Liver (tissue), 9 donors: ENCODE results near the gene CDC7. TPM values are rescaled to one million over a fixed set of nuclear protein-coding genes. Genes with fewer than 3 reads are reported as not detected.

Experiments used
- DNase-seq: peaks from one replicate; pipeline ENCODE4 v3.0.0-alpha.2; 2017; ENCODE audit warnings: low spot score
- H3K27ac ChIP-seq, 2 donors: one replicate each; pipeline ENCODE4 v1.7.0; 2013; ENCODE audit warnings: inconsistent platforms in 2 of 2, low read length in 2 of 2, control low read depth in 1 of 2, low read depth in 1 of 2, mild to moderate bottlenecking in 1 of 2
- H3K27me3 ChIP-seq, 4 donors: one replicate each; pipeline versions ENCODE4 v1.6.1 to v1.7.0; 2013; ENCODE audit warnings: low read length in 3 of 4, inconsistent platforms in 1 of 4, mild to moderate bottlenecking in 1 of 4, moderate library complexity in 1 of 4; ENCODE audit not compliant: control insufficient read depth in 4 of 4, insufficient read depth in 4 of 4
- H3K36me3 ChIP-seq, 4 donors: one replicate each; pipeline versions ENCODE4 v1.6.1 to v1.7.0; 2013; ENCODE audit warnings: low read length in 3 of 4, mild to moderate bottlenecking in 3 of 4, low read depth in 1 of 4, moderate library complexity in 1 of 4; ENCODE audit not compliant: control insufficient read depth in 4 of 4, insufficient read depth in 3 of 4
- H3K4me1 ChIP-seq, 4 donors: one replicate each; pipeline versions ENCODE4 v1.6.1 to v1.7.0; 2013; ENCODE audit warnings: low read length in 3 of 4, mild to moderate bottlenecking in 3 of 4, moderate library complexity in 1 of 4; ENCODE audit not compliant: control insufficient read depth in 4 of 4, insufficient read depth in 4 of 4
- H3K4me3 ChIP-seq, 3 donors: one replicate each; pipeline versions ENCODE4 v1.6.1 to v1.7.0; 2013; ENCODE audit warnings: low read length in 3 of 3, control low read depth in 1 of 3, low read depth in 1 of 3, mild to moderate bottlenecking in 1 of 3
- H3K9ac ChIP-seq, 2 donors: one replicate each; pipeline ENCODE4 v1.7.0; 2013; ENCODE audit warnings: low read length in 2 of 2, mild to moderate bottlenecking in 2 of 2, moderate library complexity in 2 of 2, control low read depth in 1 of 2, low read depth in 1 of 2
- H3K9me3 ChIP-seq, 4 donors: one replicate each; pipeline versions ENCODE4 v1.6.1 to v1.7.0; 2013; ENCODE audit warnings: low read length in 3 of 4; ENCODE audit not compliant: control insufficient read depth in 4 of 4
- ATF3 ChIP-seq: IDR thresholded peaks from 2 replicates; pipeline ENCODE4 v1.6.1; 2016; ENCODE audit warnings: antibody characterized with exemption
- CTCF ChIP-seq: fragments of 150-350 bp; IDR thresholded peaks from 2 replicates; pipeline ENCODE4 v1.5.1; 2017; ENCODE audit warnings: improper control_type of control experiment, low read depth, low read length; ENCODE audit not compliant: missing input control
- EGR1 ChIP-seq, 2 donors: IDR thresholded peaks; 2 replicates each; pipeline ENCODE4 v1.6.1; 2016 to 2018; ENCODE audit warnings: antibody characterized with exemption in 2 of 2, low read depth in 2 of 2
- FOXA2 ChIP-seq: IDR thresholded peaks from 2 replicates; pipeline ENCODE4 v1.6.1; 2016; ENCODE audit warnings: antibody characterized with exemption
- GABPA ChIP-seq, 2 donors: IDR thresholded peaks in 1 of 2; conservative IDR thresholded peaks in 1 of 2; 2 replicates each; pipeline ENCODE4 v1.6.1; 2016; ENCODE audit warnings: antibody characterized with exemption in 2 of 2, mild to moderate bottlenecking in 1 of 2, moderate library complexity in 1 of 2
- HNF4A ChIP-seq, 2 donors: conservative IDR thresholded peaks; 2 replicates each; pipeline ENCODE4 v1.6.1; 2016; ENCODE audit warnings: antibody characterized with exemption in 2 of 2, mild to moderate bottlenecking in 2 of 2
- HNF4G ChIP-seq: IDR thresholded peaks from 2 replicates; pipeline ENCODE4 v1.6.1; 2016; ENCODE audit warnings: antibody characterized with exemption
- JUND ChIP-seq, 2 donors: IDR thresholded peaks; 2 replicates each; pipeline ENCODE4 v1.6.1; 2016; ENCODE audit warnings: antibody characterized with exemption in 2 of 2
- MAX ChIP-seq: IDR thresholded peaks from 2 replicates; pipeline ENCODE4 v1.6.1; 2016; ENCODE audit warnings: antibody characterized with exemption
- NR2F2 ChIP-seq: IDR thresholded peaks from 2 replicates; pipeline ENCODE4 v1.6.1; 2016; ENCODE audit warnings: antibody characterized with exemption
- REST ChIP-seq: IDR thresholded peaks from 2 replicates; pipeline ENCODE4 v1.6.1; 2016; ENCODE audit warnings: antibody characterized with exemption, mild to moderate bottlenecking
- RXRA ChIP-seq, 2 donors: IDR thresholded peaks; 2 replicates each; pipeline ENCODE4 v1.6.1; 2017 to 2018; ENCODE audit warnings: antibody characterized with exemption in 2 of 2, mild to moderate bottlenecking in 1 of 2
- SP1 ChIP-seq: IDR thresholded peaks from 2 replicates; pipeline ENCODE4 v1.6.1; 2018; ENCODE audit warnings: antibody characterized with exemption, mild to moderate bottlenecking
- TAF1 ChIP-seq: conservative IDR thresholded peaks from 2 replicates; pipeline ENCODE4 v1.6.1; 2016; ENCODE audit warnings: antibody characterized with exemption, mild to moderate bottlenecking
- YY1 ChIP-seq: IDR thresholded peaks from 2 replicates; pipeline ENCODE4 v1.6.1; 2016; ENCODE audit warnings: antibody characterized with exemption, mild to moderate bottlenecking
- WGBS: extraction: QIAGEN DNeasy Blood & Tissue Kit; methylation state at CpG from one replicate; pipeline ENCODE4 v1.1.7; 2013; 5-methylcytosine and 5-hydroxymethylcytosine counted together
- polyA plus RNA-seq, 2 donors: library from polyadenylated mRNA; stranded (reverse) in 1 of 2; unstranded in 1 of 2; fragments of 200-250 nt in 1 of 2; fragments of >200 nt in 1 of 2; fragmentation: Nextera tagmentation in 1 of 2; extraction: Ambion mirVana in 1 of 2; gene quantifications; one replicate each; pipeline versions ENCODE4 v1.2.1 to v1.2.3, GENCODE V29; 2013 to 2015
- total RNA-seq, 2 donors: library from RNA; depleted of rRNA; stranded (reverse); fragments of >200 nt; gene quantifications; one replicate each; pipeline ENCODE4 v1.2.3, GENCODE V29; 2014
- donor health status: healthy.
- donor health status: healthy.
- donor health status: healthy.
- donor health status: healthy.
- donor health status: healthy.

CDC7 gene
- total and polyA plus RNA-seq, 4 donors, result 0.43 to 15.0 (median 0.61) TPM

GRCh38 chr1:91498498-91499245, 2.0 kb upstream of the CDC7 start:
- TF ChIP-seq JUND (IDR thresholded peaks at IDR 0.05) (no peak), SP1 (no peak), RXRA (IDR thresholded peaks at IDR 0.05) (no peak), HNF4G (no peak), YY1 (no peak), MAX (no peak), TAF1 (no peak), HNF4A (conservative IDR thresholded peaks at IDR 0.05) (no peak), REST (no peak), ATF3 (no peak), CTCF (no peak)
- no peak for DNase-seq
- Histone ChIP-seq H3K9me3 (no peaks in the 10 kb centered on the region), H3K4me3 (no peak overlapping the region), H3K4me1 (peaks cover 0 to 12% (median 8%) of the 10 kb centered on the region in 4 donors), H3K36me3 (no peaks in the 10 kb centered on the region), H3K9ac (no peak overlapping the region), H3K27me3 (no peaks in the 10 kb centered on the region), H3K27ac (no peak overlapping the region)
- WGBS, result 97% methylated on average over 6 of the region's 6 CpGs

- no peaks in the 10 kb centered on the region for H3K9me3 ChIP-seq
- no peak for DNase-seq
- no peak overlapping the region for H3K4me3 ChIP-seq
- peaks cover 0 to 12% (median 8%) of the 10 kb centered on the region in 4 donors for H3K4me1 ChIP-seq
- 96% methylated on average over 2 of the region's 2 CpGs for WGBS
- no peak overlapping the region for H3K9ac ChIP-seq
- TF ChIP-seq SP1 (no peak), JUND (IDR thresholded peaks at IDR 0.05) (no peak), GABPA (IDR thresholded peaks at IDR 0.05 in 1 of 2, conservative IDR thresholded peaks at IDR 0.05 in 1 of 2) (no peak), NR2F2 (no peak), YY1 (no peak), RXRA (IDR thresholded peaks at IDR 0.05) (no peak), EGR1 (IDR thresholded peaks at IDR 0.05; ENCODE audit: low read depth in 2 of 2) (no peak), ATF3 (no peak), FOXA2 (no peak), TAF1 (no peak)
- H3K27ac ChIP-seq, result no peak overlapping the region
- no peaks in the 10 kb centered on the region for H3K36me3 ChIP-seq
- no peaks in the 10 kb centered on the region for H3K27me3 ChIP-seq
Observed at GRCh38 chr1:91499346-91499745, 1.3 kb upstream of the CDC7 start.
